Kidney epithelial cell (primary cell): ENCODE data around the gene PRLR. TPM values are rescaled to one million over a fixed set of nuclear protein-coding genes. Genes with fewer than 3 reads are reported as not detected.

Experiments
- DNase-seq: peaks from one replicate; pipeline ENCODE4 v3.0.0-alpha.2; 2010; ENCODE audit warnings: low read depth
- H3K27me3 ChIP-seq: 2 replicates; pipeline ENCODE4 v1.6.0; 2011; ENCODE audit warnings: low read length; ENCODE audit not compliant: control insufficient read depth, insufficient read depth
- H3K36me3 ChIP-seq: 2 replicates; pipeline ENCODE4 v1.5.1; 2011; ENCODE audit warnings: low read length; ENCODE audit not compliant: control insufficient read depth, insufficient read depth
- H3K4me3 ChIP-seq: 2 replicates; pipeline ENCODE4 v1.5.1; 2011; ENCODE audit warnings: low read depth, mild to moderate bottlenecking, control low read depth, low read length
- total RNA-seq: library from RNA; depleted of rRNA; stranded (reverse); fragments of >200 nt; gene quantifications from 2 replicates; pipeline ENCODE4 v1.2.3, GENCODE V29; 2015
- TF ChIP-seq, protein P1 (sequence below): IDR thresholded peaks from 2 replicates; pipeline ENCODE4 v1.5.1; 2011; ENCODE audit warnings: mild to moderate bottlenecking, moderate library complexity, low read length, control low read depth, inconsistent platforms; ENCODE audit not compliant: insufficient read depth, poor library complexity, severe bottlenecking

Gene PRLR
- total RNA-seq, 1 donor from 2014 or later, result 3.8 TPM

DNA sequence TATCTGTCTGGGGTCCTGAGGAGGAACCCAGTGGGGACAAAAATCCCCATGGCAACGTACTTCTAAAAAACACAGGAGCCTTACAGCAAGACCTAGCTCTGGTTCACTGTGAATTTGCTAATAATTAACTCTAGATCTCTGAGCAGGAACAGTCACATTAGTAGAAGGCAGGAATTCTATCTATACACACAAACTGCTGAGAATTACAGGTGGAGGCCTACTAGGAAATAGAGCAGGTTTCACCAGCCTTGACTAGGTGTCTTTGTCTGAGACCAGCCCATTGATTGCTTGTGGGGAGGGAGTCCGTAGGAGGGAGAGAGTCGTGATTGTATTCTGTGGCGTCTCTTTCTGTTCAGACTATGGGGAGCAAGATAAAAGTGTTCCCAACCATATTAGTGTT, 44.8 kb downstream of the PRLR start:
- Histone ChIP-seq H3K27me3 (no peaks in the 10 kb centered on the region), H3K36me3 (no peaks in the 10 kb centered on the region), H3K4me3 (no peak overlapping the region)
- no peak for DNase-seq
- TF ChIP-seq, protein P1, sequence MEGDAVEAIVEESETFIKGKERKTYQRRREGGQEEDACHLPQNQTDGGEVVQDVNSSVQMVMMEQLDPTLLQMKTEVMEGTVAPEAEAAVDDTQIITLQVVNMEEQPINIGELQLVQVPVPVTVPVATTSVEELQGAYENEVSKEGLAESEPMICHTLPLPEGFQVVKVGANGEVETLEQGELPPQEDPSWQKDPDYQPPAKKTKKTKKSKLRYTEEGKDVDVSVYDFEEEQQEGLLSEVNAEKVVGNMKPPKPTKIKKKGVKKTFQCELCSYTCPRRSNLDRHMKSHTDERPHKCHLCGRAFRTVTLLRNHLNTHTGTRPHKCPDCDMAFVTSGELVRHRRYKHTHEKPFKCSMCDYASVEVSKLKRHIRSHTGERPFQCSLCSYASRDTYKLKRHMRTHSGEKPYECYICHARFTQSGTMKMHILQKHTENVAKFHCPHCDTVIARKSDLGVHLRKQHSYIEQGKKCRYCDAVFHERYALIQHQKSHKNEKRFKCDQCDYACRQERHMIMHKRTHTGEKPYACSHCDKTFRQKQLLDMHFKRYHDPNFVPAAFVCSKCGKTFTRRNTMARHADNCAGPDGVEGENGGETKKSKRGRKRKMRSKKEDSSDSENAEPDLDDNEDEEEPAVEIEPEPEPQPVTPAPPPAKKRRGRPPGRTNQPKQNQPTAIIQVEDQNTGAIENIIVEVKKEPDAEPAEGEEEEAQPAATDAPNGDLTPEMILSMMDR, result no peak

DNA sequence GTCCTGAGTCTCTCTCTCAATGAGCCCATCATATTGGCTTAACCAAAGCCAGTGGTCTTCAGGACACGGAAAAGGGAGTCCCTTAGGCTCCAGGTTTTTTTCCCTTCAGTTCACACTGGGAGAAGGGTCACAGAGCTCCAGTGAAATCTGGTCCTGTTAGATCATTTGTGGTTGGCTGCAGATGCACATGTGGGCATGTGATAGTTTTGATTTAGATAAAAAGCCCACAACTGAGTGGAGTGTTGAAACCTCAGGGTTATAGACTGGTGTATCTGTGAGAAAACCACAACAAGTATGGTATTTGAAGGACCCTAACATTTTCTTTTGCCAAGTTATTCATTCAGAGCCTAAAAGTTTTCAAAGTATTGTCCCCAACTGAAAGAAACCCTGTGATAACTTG, 46.7 kb downstream of the PRLR start:
- no peaks in the 10 kb centered on the region for H3K27me3 ChIP-seq
- no peaks in the 10 kb centered on the region for H3K36me3 ChIP-seq
- H3K4me3 ChIP-seq, result no peak overlapping the region
- TF ChIP-seq, protein P1, result no peak
- DNase-seq, result no peak

DNA sequence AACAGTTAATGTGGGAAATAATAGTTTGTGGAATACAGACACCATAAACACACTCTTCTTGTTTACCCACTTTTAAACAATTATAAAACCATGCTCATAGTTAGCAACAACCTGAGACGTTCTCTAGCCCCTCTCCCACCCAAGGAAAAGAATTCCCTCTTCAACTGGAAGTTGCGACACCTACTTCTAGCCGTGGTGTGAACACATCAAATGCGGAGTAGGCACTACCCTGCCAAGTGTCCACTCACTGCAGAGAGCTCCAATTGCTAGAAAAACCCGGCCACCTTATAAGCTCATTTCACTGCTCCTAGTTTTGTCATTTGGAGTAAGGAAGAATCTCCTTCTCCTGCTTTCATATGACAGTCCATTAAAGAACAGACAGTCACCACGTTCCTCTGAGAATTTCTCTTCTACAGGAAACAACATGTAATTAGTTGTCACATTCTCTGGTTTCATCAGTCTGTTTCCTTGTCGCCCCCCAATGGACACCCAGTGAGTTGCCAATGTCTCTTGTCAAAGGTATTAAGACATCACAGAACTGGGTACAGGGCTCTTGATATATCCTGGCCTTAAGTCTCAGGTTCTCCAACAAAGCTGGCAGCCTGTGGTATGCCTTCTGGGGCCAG, 47.3 kb downstream of the PRLR start:
- no peak overlapping the region for H3K4me3 ChIP-seq
- no peak for DNase-seq
- TF ChIP-seq, protein P1, result peak; percentile 58
- H3K36me3 ChIP-seq, result no peaks in the 10 kb centered on the region
- no peaks in the 10 kb centered on the region for H3K27me3 ChIP-seq

DNA sequence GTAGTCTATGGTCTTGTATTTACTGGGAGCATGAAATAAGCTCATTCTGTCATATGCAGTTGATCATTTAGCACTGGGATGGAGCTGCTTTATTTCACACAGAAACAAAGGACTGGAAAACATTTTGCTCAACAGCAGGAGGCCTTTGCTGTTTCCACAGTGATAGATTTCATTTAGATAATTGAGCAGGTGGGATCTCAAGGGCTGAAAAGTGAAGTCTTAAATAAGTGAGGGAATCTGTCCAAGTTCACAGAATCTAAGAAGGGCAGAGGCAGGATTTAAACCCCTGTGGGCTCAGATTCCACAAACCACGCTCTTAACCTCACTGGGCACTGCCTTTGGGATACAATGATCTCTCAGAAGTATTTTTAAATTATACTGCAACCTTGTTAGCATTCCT, 47.8 kb downstream of the PRLR start:
- Histone ChIP-seq H3K4me3 (no peak overlapping the region), H3K36me3 (no peaks in the 10 kb centered on the region), H3K27me3 (no peaks in the 10 kb centered on the region)
- TF ChIP-seq, protein P1, result no peak
- no peak for DNase-seq

DNA sequence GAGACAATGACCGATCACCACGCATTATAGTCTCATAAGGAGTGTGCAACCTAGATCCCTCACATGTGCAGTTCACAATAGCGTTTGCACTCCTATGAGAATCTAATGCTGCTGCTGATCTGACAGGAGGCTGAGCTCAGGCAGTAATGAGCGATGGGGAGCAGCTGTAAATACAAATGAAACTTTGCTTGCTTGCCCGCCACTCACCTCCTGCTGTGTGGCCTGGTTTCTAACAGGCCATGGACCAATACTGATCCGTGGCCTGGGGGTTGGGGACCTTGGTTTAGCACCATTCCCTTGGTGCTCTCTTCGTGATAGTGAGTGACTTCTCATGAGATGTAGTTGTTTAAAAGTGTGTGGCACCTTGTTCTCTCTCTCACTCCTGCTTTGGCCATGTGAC, 50.2 kb downstream of the PRLR start:
- TF ChIP-seq, protein P1, result no peak
- Histone ChIP-seq H3K36me3 (no peaks in the 10 kb centered on the region), H3K27me3 (no peaks in the 10 kb centered on the region), H3K4me3 (no peak overlapping the region)
- DNase-seq, result no peak

DNA sequence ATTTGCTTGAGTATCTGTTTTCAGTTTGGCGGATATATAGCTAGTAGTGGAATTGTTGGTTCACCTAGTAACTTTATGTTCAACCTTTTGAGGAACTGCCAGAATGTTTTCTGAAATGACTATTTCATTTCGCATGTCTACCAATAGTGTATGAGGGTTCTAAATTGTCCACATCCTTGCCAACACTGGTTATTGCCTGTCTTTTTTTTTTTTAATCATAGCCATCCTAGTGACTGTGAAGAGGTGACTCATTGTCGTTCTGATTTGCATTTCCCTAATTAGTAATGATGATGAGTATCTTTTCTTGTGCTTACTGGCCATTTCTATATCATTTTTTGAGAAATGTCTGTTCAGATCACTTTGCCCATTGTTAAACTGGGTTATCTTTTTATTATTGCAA, 52.5 kb downstream of the PRLR start:
- Histone ChIP-seq H3K27me3 (no peaks in the 10 kb centered on the region), H3K36me3 (no peaks in the 10 kb centered on the region), H3K4me3 (no peak overlapping the region)
- TF ChIP-seq, protein P1, result no peak
- no peak for DNase-seq
